Liver (tissue), 9 donors: Measurements from ENCODE around the gene MRPL24. TPM values are rescaled to one million over a fixed set of nuclear protein-coding genes. Genes with fewer than 3 reads are reported as not detected.

Experiments used
- DNase-seq: peaks from one replicate; pipeline ENCODE4 v3.0.0-alpha.2; 2017; ENCODE audit warnings: low spot score
- H3K27ac ChIP-seq, 2 donors: one replicate each; pipeline ENCODE4 v1.7.0; 2013; ENCODE audit warnings: inconsistent platforms in 2 of 2, low read length in 2 of 2, control low read depth in 1 of 2, low read depth in 1 of 2, mild to moderate bottlenecking in 1 of 2
- H3K27me3 ChIP-seq, 4 donors: one replicate each; pipeline versions ENCODE4 v1.6.1 to v1.7.0; 2013; ENCODE audit warnings: low read length in 3 of 4, inconsistent platforms in 1 of 4, mild to moderate bottlenecking in 1 of 4, moderate library complexity in 1 of 4; ENCODE audit not compliant: control insufficient read depth in 4 of 4, insufficient read depth in 4 of 4
- H3K36me3 ChIP-seq, 4 donors: one replicate each; pipeline versions ENCODE4 v1.6.1 to v1.7.0; 2013; ENCODE audit warnings: low read length in 3 of 4, mild to moderate bottlenecking in 3 of 4, low read depth in 1 of 4, moderate library complexity in 1 of 4; ENCODE audit not compliant: control insufficient read depth in 4 of 4, insufficient read depth in 3 of 4
- H3K4me1 ChIP-seq, 4 donors: one replicate each; pipeline versions ENCODE4 v1.6.1 to v1.7.0; 2013; ENCODE audit warnings: low read length in 3 of 4, mild to moderate bottlenecking in 3 of 4, moderate library complexity in 1 of 4; ENCODE audit not compliant: control insufficient read depth in 4 of 4, insufficient read depth in 4 of 4
- H3K4me3 ChIP-seq, 3 donors: one replicate each; pipeline versions ENCODE4 v1.6.1 to v1.7.0; 2013; ENCODE audit warnings: low read length in 3 of 3, control low read depth in 1 of 3, low read depth in 1 of 3, mild to moderate bottlenecking in 1 of 3
- H3K9ac ChIP-seq, 2 donors: one replicate each; pipeline ENCODE4 v1.7.0; 2013; ENCODE audit warnings: low read length in 2 of 2, mild to moderate bottlenecking in 2 of 2, moderate library complexity in 2 of 2, control low read depth in 1 of 2, low read depth in 1 of 2
- H3K9me3 ChIP-seq, 4 donors: one replicate each; pipeline versions ENCODE4 v1.6.1 to v1.7.0; 2013; ENCODE audit warnings: low read length in 3 of 4; ENCODE audit not compliant: control insufficient read depth in 4 of 4
- ATF3 ChIP-seq: IDR thresholded peaks from 2 replicates; pipeline ENCODE4 v1.6.1; 2016; ENCODE audit warnings: antibody characterized with exemption
- CTCF ChIP-seq: fragments of 150-350 bp; IDR thresholded peaks from 2 replicates; pipeline ENCODE4 v1.5.1; 2017; ENCODE audit warnings: improper control_type of control experiment, low read depth, low read length; ENCODE audit not compliant: missing input control
- EGR1 ChIP-seq, 2 donors: IDR thresholded peaks; 2 replicates each; pipeline ENCODE4 v1.6.1; 2016 to 2018; ENCODE audit warnings: antibody characterized with exemption in 2 of 2, low read depth in 2 of 2
- FOXA1 ChIP-seq: IDR thresholded peaks from 2 replicates; pipeline ENCODE4 v1.6.1; 2016; ENCODE audit warnings: antibody characterized with exemption
- FOXA2 ChIP-seq: IDR thresholded peaks from 2 replicates; pipeline ENCODE4 v1.6.1; 2016; ENCODE audit warnings: antibody characterized with exemption
- HNF4A ChIP-seq, 2 donors: conservative IDR thresholded peaks; 2 replicates each; pipeline ENCODE4 v1.6.1; 2016; ENCODE audit warnings: antibody characterized with exemption in 2 of 2, mild to moderate bottlenecking in 2 of 2
- HNF4G ChIP-seq: IDR thresholded peaks from 2 replicates; pipeline ENCODE4 v1.6.1; 2016; ENCODE audit warnings: antibody characterized with exemption
- JUND ChIP-seq, 2 donors: IDR thresholded peaks; 2 replicates each; pipeline ENCODE4 v1.6.1; 2016; ENCODE audit warnings: antibody characterized with exemption in 2 of 2
- MAX ChIP-seq: IDR thresholded peaks from 2 replicates; pipeline ENCODE4 v1.6.1; 2016; ENCODE audit warnings: antibody characterized with exemption
- NR2F2 ChIP-seq: IDR thresholded peaks from 2 replicates; pipeline ENCODE4 v1.6.1; 2016; ENCODE audit warnings: antibody characterized with exemption
- RAD21 ChIP-seq, 2 donors: IDR thresholded peaks; 2 replicates each; pipeline ENCODE4 v1.6.1; 2016; ENCODE audit warnings: antibody characterized with exemption in 2 of 2, mild to moderate bottlenecking in 2 of 2
- REST ChIP-seq: IDR thresholded peaks from 2 replicates; pipeline ENCODE4 v1.6.1; 2016; ENCODE audit warnings: antibody characterized with exemption, mild to moderate bottlenecking
- RXRA ChIP-seq, 2 donors: IDR thresholded peaks; 2 replicates each; pipeline ENCODE4 v1.6.1; 2017 to 2018; ENCODE audit warnings: antibody characterized with exemption in 2 of 2, mild to moderate bottlenecking in 1 of 2
- SP1 ChIP-seq: IDR thresholded peaks from 2 replicates; pipeline ENCODE4 v1.6.1; 2018; ENCODE audit warnings: antibody characterized with exemption, mild to moderate bottlenecking
- TAF1 ChIP-seq: conservative IDR thresholded peaks from 2 replicates; pipeline ENCODE4 v1.6.1; 2016; ENCODE audit warnings: antibody characterized with exemption, mild to moderate bottlenecking
- YY1 ChIP-seq: IDR thresholded peaks from 2 replicates; pipeline ENCODE4 v1.6.1; 2016; ENCODE audit warnings: antibody characterized with exemption, mild to moderate bottlenecking
- ZBTB33 ChIP-seq: IDR thresholded peaks from 2 replicates; pipeline ENCODE4 v1.6.1; 2016; ENCODE audit warnings: antibody characterized with exemption
- WGBS: extraction: QIAGEN DNeasy Blood & Tissue Kit; methylation state at CpG from one replicate; pipeline ENCODE4 v1.1.7; 2013; 5-methylcytosine and 5-hydroxymethylcytosine counted together
- polyA plus RNA-seq, 2 donors: library from polyadenylated mRNA; stranded (reverse) in 1 of 2; unstranded in 1 of 2; fragments of 200-250 nt in 1 of 2; fragments of >200 nt in 1 of 2; fragmentation: Nextera tagmentation in 1 of 2; extraction: Ambion mirVana in 1 of 2; gene quantifications; one replicate each; pipeline versions ENCODE4 v1.2.1 to v1.2.3, GENCODE V29; 2013 to 2015
- total RNA-seq, 2 donors: library from RNA; depleted of rRNA; stranded (reverse); fragments of >200 nt; gene quantifications; one replicate each; pipeline ENCODE4 v1.2.3, GENCODE V29; 2014
- donor health status: healthy.
- donor health status: healthy.
- donor health status: healthy.
- donor health status: healthy.
- donor health status: healthy.

Gene MRPL24
- total and polyA plus RNA-seq, 4 donors = 26.2 to 123 (median 61.1) TPM

GRCh38 chr1:156704930-156705320 is 36.0 kb downstream of the MRPL24 start:
- no peak overlapping the region for H3K9ac ChIP-seq
- peak; percentile 30 for DNase-seq
- TF ChIP-seq FOXA1 (no peak), CTCF (no peak), ATF3 (no peak), HNF4A (conservative IDR thresholded peaks at IDR 0.05) (no peak), RAD21 (IDR thresholded peaks at IDR 0.05) (no peak), REST (no peak), HNF4G (no peak)
- H3K4me3 ChIP-seq = peak overlapping the region in 1 of 3 donors; percentile 15
- H3K36me3 ChIP-seq = no peaks in the 10 kb centered on the region
- peaks cover 11 to 19% (median 13%) of the 10 kb centered on the region in 4 donors for H3K4me1 ChIP-seq
- H3K27me3 ChIP-seq = peaks cover 0 to 10% (median 7%) of the 10 kb centered on the region in 4 donors
- H3K27ac ChIP-seq = no peak overlapping the region
- H3K9me3 ChIP-seq = no peaks in the 10 kb centered on the region
- 6% methylated on average over 29 of the region's 29 CpGs for WGBS

- Histone ChIP-seq H3K4me1 (peaks cover 11 to 19% (median 13%) of the 10 kb centered on the region in 4 donors), H3K36me3 (no peaks in the 10 kb centered on the region)
- DNase-seq = no peak
- TF ChIP-seq JUND (IDR thresholded peaks at IDR 0.05) (no peak), ATF3 (no peak), TAF1 (no peak), HNF4G (no peak), RAD21 (IDR thresholded peaks at IDR 0.05) (no peak), MAX (no peak), ZBTB33 (no peak), FOXA1 (no peak), SP1 (no peak), EGR1 (IDR thresholded peaks at IDR 0.05; ENCODE audit: low read depth in 2 of 2) (no peak), FOXA2 (no peak), CTCF (no peak), YY1 (no peak), RXRA (IDR thresholded peaks at IDR 0.05) (no peak), REST (no peak), NR2F2 (no peak), HNF4A (conservative IDR thresholded peaks at IDR 0.05) (no peak)
These were observed 36.6 kb downstream of the MRPL24 start for GRCh38 chr1:156704166-156704711.

More at GRCh38 chr1:156704166-156704711, 36.6 kb downstream of the MRPL24 start:
- H3K27me3 ChIP-seq = peaks cover 0 to 10% (median 7%) of the 10 kb centered on the region in 4 donors
- H3K27ac ChIP-seq = no peak overlapping the region
- H3K9ac ChIP-seq = no peak overlapping the region
- H3K4me3 ChIP-seq = no peak overlapping the region
- WGBS = 55% methylated on average over 10 of the region's 10 CpGs
- H3K9me3 ChIP-seq = no peaks in the 10 kb centered on the region
